GM10266 (cell line): ENCODE data around the gene FCGR3A.
"Not testable (repeated sequence)": the region's sequence is repeated elsewhere in the genome, so short reads cannot be mapped to it uniquely, and the experiment has no call there.

Experiments used
- DNase-seq: peaks from one replicate; pipeline ENCODE4 v3.0.0; 2012; ENCODE audit errors: extremely low spot score
- CTCF ChIP-seq: IDR thresholded peaks from 2 replicates; pipeline ENCODE4 v1.5.1; 2012; ENCODE audit warnings: mild to moderate bottlenecking, low read depth; ENCODE audit not compliant: control insufficient read depth, insufficient read depth; ENCODE audit errors: missing control alignments

FCGR3A gene

GRCh38 chr1:161549652-161550051, at the start of gene FCGR3A:
TSS of gene FCGR3A (minus strand) at chr1:161549818. CDS start at chr1:161549736, 82 bp downstream.
- DNase-seq = no peak
- TF ChIP-seq CTCF = no peak

- not testable (repeated sequence) for DNase-seq
Observed at GRCh38 chr1:161597077-161597476, 47.5 kb upstream of the FCGR3A start.

GRCh38 chr1:161595583-161595982, 46.0 kb upstream of the FCGR3A start:
- not testable (repeated sequence) for DNase-seq

- DNase-seq = not testable (repeated sequence)
Observed at GRCh38 chr1:161595173-161595572, 45.6 kb upstream of the FCGR3A start.

- not testable (repeated sequence) for DNase-seq
Observed at GRCh38 chr1:161594269-161594984, 44.8 kb upstream of the FCGR3A start.

GRCh38 chr1:161593092-161593755, 43.6 kb upstream of the FCGR3A start:
- not testable (repeated sequence) for DNase-seq

GRCh38 chr1:161592586-161592985, 43.0 kb upstream of the FCGR3A start:
- not testable (repeated sequence) for DNase-seq

- DNase-seq = not testable (repeated sequence)
Observed at GRCh38 chr1:161589920-161590319, 40.3 kb upstream of the FCGR3A start.

GRCh38 chr1:161589365-161589764, 39.7 kb upstream of the FCGR3A start:
- not testable (repeated sequence) for DNase-seq

GRCh38 chr1:161588596-161588995, 39.0 kb upstream of the FCGR3A start:
- DNase-seq = not testable (repeated sequence)

GRCh38 chr1:161582882-161583281, 33.3 kb upstream of the FCGR3A start:
- DNase-seq = not testable (repeated sequence)

- not testable (repeated sequence) for DNase-seq
Observed at GRCh38 chr1:161580879-161581537, 31.4 kb upstream of the FCGR3A start.

GRCh38 chr1:161579856-161580507, 30.4 kb upstream of the FCGR3A start:
- not testable (repeated sequence) for DNase-seq

GRCh38 chr1:161576676-161577075, 27.1 kb upstream of the FCGR3A start:
- not testable (repeated sequence) for DNase-seq

GRCh38 chr1:161571703-161572102, 22.1 kb upstream of the FCGR3A start:
- not testable (repeated sequence) for DNase-seq

- DNase-seq = not testable (repeated sequence)
Observed at GRCh38 chr1:161566602-161566960, 17.0 kb upstream of the FCGR3A start.

- not testable (repeated sequence) for DNase-seq
Observed at GRCh38 chr1:161563522-161563921, 13.9 kb upstream of the FCGR3A start.

GRCh38 chr1:161562441-161562840, 12.8 kb upstream of the FCGR3A start:
- not testable (repeated sequence) for DNase-seq

- DNase-seq = not testable (repeated sequence)
Observed at GRCh38 chr1:161560960-161561715, 11.5 kb upstream of the FCGR3A start.
